Measurements from ENCODE around the gene STOM.

STOM gene

GRCh38 chr9:121364077-121364476, 6.0 kb downstream of the STOM start:
- no peak overlapping the region for H3K4me3 ChIP-seq (ENCODE audit: low read depth, low read length)
- TF ChIP-seq, protein P1, sequence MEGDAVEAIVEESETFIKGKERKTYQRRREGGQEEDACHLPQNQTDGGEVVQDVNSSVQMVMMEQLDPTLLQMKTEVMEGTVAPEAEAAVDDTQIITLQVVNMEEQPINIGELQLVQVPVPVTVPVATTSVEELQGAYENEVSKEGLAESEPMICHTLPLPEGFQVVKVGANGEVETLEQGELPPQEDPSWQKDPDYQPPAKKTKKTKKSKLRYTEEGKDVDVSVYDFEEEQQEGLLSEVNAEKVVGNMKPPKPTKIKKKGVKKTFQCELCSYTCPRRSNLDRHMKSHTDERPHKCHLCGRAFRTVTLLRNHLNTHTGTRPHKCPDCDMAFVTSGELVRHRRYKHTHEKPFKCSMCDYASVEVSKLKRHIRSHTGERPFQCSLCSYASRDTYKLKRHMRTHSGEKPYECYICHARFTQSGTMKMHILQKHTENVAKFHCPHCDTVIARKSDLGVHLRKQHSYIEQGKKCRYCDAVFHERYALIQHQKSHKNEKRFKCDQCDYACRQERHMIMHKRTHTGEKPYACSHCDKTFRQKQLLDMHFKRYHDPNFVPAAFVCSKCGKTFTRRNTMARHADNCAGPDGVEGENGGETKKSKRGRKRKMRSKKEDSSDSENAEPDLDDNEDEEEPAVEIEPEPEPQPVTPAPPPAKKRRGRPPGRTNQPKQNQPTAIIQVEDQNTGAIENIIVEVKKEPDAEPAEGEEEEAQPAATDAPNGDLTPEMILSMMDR (IDR thresholded peaks at IDR 0.05; ENCODE audit: low read depth, low read length) = no peak

DNA sequence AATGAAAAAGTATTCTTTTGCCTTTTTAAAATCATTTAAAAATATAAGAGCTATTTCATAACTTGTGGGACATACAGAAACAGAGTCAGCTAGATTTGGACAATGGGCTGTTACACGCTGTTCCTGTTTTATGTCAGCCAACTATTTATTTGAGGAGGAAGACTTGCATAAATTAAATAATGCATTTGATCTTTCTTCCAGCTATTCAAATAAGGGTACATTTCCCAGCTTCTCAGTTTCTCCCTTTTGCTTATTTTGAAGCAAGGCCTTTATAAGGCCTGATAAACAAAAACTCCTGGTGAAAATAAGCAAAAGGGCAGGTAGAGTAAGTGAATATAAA, 6.5 kb downstream of the STOM start:
- no peak overlapping the region for H3K4me3 ChIP-seq (ENCODE audit: low read depth, low read length)
- TF ChIP-seq, protein P1 (IDR thresholded peaks at IDR 0.05; ENCODE audit: low read depth, low read length) = no peak

GRCh38 chr9:121362813-121363621, 7.0 kb downstream of the STOM start:
- TF ChIP-seq, protein P1 (IDR thresholded peaks at IDR 0.05; ENCODE audit: low read depth, low read length) = no peak
- H3K4me3 ChIP-seq (ENCODE audit: low read depth, low read length) = 0 out of 2 replicates have a peak overlapping the region, but pooled peaks have one; percentile 0

GRCh38 chr9:121360601-121361374, 9.3 kb downstream of the STOM start:
- H3K4me3 ChIP-seq (ENCODE audit: low read depth, low read length) = no peak overlapping the region
- TF ChIP-seq, protein P1 (IDR thresholded peaks at IDR 0.05; ENCODE audit: low read depth, low read length) = no peak

GRCh38 chr9:121359351-121360294, 10.4 kb downstream of the STOM start:
- H3K4me3 ChIP-seq (ENCODE audit: low read depth, low read length) = no peak overlapping the region
- TF ChIP-seq, protein P1 (IDR thresholded peaks at IDR 0.05; ENCODE audit: low read depth, low read length) = no peak

GRCh38 chr9:121358751-121359150, 11.3 kb downstream of the STOM start:
- TF ChIP-seq, protein P1 (IDR thresholded peaks at IDR 0.05; ENCODE audit: low read depth, low read length) = no peak
- H3K4me3 ChIP-seq (ENCODE audit: low read depth, low read length) = no peak overlapping the region

Data from WI38 (cell line).